ENCODE measurements around the gene MRPS34. TPM values are rescaled to one million over a fixed set of nuclear protein-coding genes. Genes with fewer than 3 reads are reported as not detected.

Gene MRPS34
- total RNA-seq, 3 donors from 2014 or later = 85.9 to 95.4 (median 87.8) TPM

DNA sequence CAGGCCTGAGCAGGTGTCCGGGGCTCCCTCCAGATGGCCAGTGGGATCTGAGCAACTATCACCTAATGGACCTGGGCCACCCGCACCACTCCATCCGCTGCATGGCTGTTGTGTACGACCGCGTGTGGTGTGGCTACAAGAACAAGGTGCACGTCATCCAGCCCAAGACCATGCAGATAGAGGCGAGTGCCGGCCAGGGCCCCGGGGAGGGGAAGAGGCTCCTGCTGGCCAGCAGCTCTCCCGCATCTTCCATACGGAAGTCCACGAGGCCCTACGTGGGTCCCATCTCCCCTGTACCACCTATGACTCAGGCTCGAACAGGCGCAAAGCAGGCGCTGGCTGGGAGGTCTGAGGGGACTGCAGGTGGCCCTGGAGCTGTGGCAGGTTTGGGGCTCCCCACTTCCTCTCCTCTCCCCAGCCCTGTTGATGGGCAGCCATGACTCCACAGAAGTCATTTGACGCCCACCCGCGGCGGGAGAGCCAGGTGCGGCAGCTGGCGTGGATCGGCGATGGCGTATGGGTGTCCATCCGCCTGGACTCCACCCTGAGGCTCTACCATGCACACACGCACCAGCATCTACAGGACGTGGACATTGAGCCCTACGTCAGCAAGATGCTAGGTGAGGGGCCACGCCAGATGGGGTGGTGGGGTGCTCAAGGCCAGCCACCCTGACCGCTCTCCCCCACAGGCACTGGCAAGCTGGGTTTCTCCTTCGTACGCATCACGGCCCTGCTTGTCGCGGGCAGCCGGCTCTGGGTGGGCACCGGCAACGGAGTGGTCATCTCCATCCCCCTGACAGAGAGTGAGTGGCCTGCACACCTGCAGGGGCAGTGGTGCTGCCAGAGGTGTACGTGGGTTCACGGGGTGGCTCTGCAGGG lies 5.6 kb downstream of the MRPS34 start:
- Histone ChIP-seq H3K9me3 (no peaks in the 10 kb centered on the region), H3K27me3 (no peaks in the 10 kb centered on the region), H3K4me1 (peaks cover 8 to 12% of the 10 kb centered on the region in 2 donors), H3K4me3 (no peak overlapping the region), H3K36me3 (peaks cover 5% of the 10 kb centered on the region), H3K27ac (no peak overlapping the region)
- DNase-seq (ENCODE audit: low spot score in 2 of 2) = no peak
- no peak for TF ChIP-seq CTCF (IDR thresholded peaks at IDR 0.05)
- TF ChIP-seq POLR2A (IDR thresholded peaks at IDR 0.05) = no peak
- TF ChIP-seq POLR2AphosphoS5 (IDR thresholded peaks at IDR 0.05) = no peak
- intact Hi-C loops (cut with DNase I; ENCODE audit: low total_unique reads) = no loop called here

GRCh38 chr16:1766701-1767100 lies 6.2 kb downstream of the MRPS34 start:
- H3K4me1 ChIP-seq = peaks cover 5 to 8% of the 10 kb centered on the region in 2 donors
- peaks cover 5% of the 10 kb centered on the region for H3K36me3 ChIP-seq
- H3K27me3 ChIP-seq = no peaks in the 10 kb centered on the region
- no peak overlapping the region for H3K4me3 ChIP-seq
- no peaks in the 10 kb centered on the region for H3K9me3 ChIP-seq
- H3K27ac ChIP-seq = no peak overlapping the region
- TF ChIP-seq POLR2AphosphoS5 (IDR thresholded peaks at IDR 0.05) (no peak), CTCF (IDR thresholded peaks at IDR 0.05) (no peak), POLR2A (IDR thresholded peaks at IDR 0.05) (no peak)
- peak in 1 of 2 donors; percentile 47 for DNase-seq (ENCODE audit: low spot score in 2 of 2)
- intact Hi-C loops (cut with DNase I; ENCODE audit: low total_unique reads) = no loop called here

- Histone ChIP-seq H3K36me3 (peaks cover 5% of the 10 kb centered on the region), H3K9me3 (no peaks in the 10 kb centered on the region), H3K4me1 (peaks cover 4 to 8% of the 10 kb centered on the region in 2 donors), H3K27me3 (no peaks in the 10 kb centered on the region), H3K27ac (no peak overlapping the region), H3K4me3 (no peak overlapping the region)
- no peak for DNase-seq (ENCODE audit: low spot score in 2 of 2)
- intact Hi-C loops (cut with DNase I; ENCODE audit: low total_unique reads) = no loop called here
- TF ChIP-seq CTCF (IDR thresholded peaks at IDR 0.05) = no peak
- TF ChIP-seq POLR2AphosphoS5 (IDR thresholded peaks at IDR 0.05) = no peak
- TF ChIP-seq POLR2A (IDR thresholded peaks at IDR 0.05) = no peak
These were observed 6.7 kb downstream of the MRPS34 start for GRCh38 chr16:1766231-1766630.

DNA sequence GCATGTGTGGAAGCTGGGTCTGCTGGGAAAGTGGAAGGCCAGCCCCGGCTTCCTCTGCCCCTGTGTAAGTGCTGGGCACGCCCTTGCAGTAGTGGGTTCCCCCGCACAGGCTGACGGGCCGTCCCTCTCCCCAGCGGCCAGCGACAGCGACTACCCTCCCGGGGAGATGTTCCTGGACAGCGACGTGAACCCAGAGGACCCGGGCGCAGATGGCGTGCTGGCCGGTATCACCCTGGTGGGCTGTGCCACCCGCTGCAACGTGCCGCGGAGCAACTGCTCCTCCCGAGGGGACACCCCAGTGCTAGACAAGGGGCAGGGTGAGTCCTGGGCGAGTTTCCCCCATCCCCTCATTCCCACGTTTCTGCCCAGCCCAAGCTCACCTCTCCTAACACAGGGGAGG lies 7.1 kb downstream of the MRPS34 start:
- no peak for TF ChIP-seq POLR2A (IDR thresholded peaks at IDR 0.05)
- no peak for TF ChIP-seq CTCF (IDR thresholded peaks at IDR 0.05)
- TF ChIP-seq POLR2AphosphoS5 (IDR thresholded peaks at IDR 0.05) = no peak
- peaks cover 5% of the 10 kb centered on the region for H3K36me3 ChIP-seq
- H3K4me3 ChIP-seq = no peak overlapping the region
- intact Hi-C loops (cut with DNase I; ENCODE audit: low total_unique reads) = no loop called here
- H3K4me1 ChIP-seq = peaks cover 4 to 8% of the 10 kb centered on the region in 2 donors
- no peaks in the 10 kb centered on the region for H3K27me3 ChIP-seq
- H3K27ac ChIP-seq = no peak overlapping the region
- H3K9me3 ChIP-seq = no peaks in the 10 kb centered on the region
- DNase-seq (ENCODE audit: low spot score in 2 of 2) = no peak

GRCh38 chr16:1764971-1765370 lies 8.0 kb downstream of the MRPS34 start:
- Histone ChIP-seq H3K4me1 (peaks cover 0 to 4% of the 10 kb centered on the region in 2 donors), H3K27ac (no peak overlapping the region), H3K36me3 (peaks cover 5% of the 10 kb centered on the region), H3K27me3 (no peaks in the 10 kb centered on the region), H3K9me3 (no peaks in the 10 kb centered on the region), H3K4me3 (no peak overlapping the region)
- intact Hi-C loops (cut with DNase I; ENCODE audit: low total_unique reads) = no loop called here
- no peak for TF ChIP-seq CTCF (IDR thresholded peaks at IDR 0.05)
- no peak for TF ChIP-seq POLR2AphosphoS5 (IDR thresholded peaks at IDR 0.05)
- TF ChIP-seq POLR2A (IDR thresholded peaks at IDR 0.05) = no peak
- DNase-seq (ENCODE audit: low spot score in 2 of 2) = no peak
